NT2/D1 (cell line): Measurements from ENCODE around the gene ORMDL2.
"Not testable (repeated sequence)": the region's sequence is repeated elsewhere in the genome, so short reads cannot be mapped to it uniquely, and the experiment has no call there.

Experiments used
- DNase-seq: peaks from one replicate; pipeline ENCODE4 v3.0.0-alpha.2; 2011; ENCODE audit warnings: low read depth, low spot score
- H3K27me3 ChIP-seq: 2 replicates; pipeline ENCODE4 v1.6.0; 2011; ENCODE audit warnings: mild to moderate bottlenecking; ENCODE audit not compliant: insufficient read length, insufficient read depth
- H3K36me3 ChIP-seq: 2 replicates; pipeline ENCODE4 v1.6.1; 2011; ENCODE audit warnings: mild to moderate bottlenecking, low read length, mixed read lengths; ENCODE audit not compliant: insufficient read depth, insufficient read length
- H3K4me1 ChIP-seq: 2 replicates; pipeline ENCODE4 v1.5.1; 2011; ENCODE audit not compliant: insufficient read depth, insufficient read length
- H3K4me3 ChIP-seq: 2 replicates; pipeline ENCODE4 v1.5.1; 2011; ENCODE audit warnings: low read depth; ENCODE audit not compliant: insufficient read length
- H3K9ac ChIP-seq: 2 replicates; pipeline ENCODE4 v1.6.0; 2011; ENCODE audit warnings: low read depth; ENCODE audit not compliant: insufficient read length
- H3K9me3 ChIP-seq: 2 replicates; pipeline ENCODE4 v1.5.1; 2011; ENCODE audit warnings: mild to moderate bottlenecking, low read length; ENCODE audit not compliant: insufficient read depth
- SUZ12 ChIP-seq: IDR thresholded peaks from 2 replicates; pipeline ENCODE4 v1.6.1; 2011; ENCODE audit not compliant: insufficient read length, insufficient read depth; ENCODE audit errors: extremely low read depth
- YY1 ChIP-seq: IDR thresholded peaks from 2 replicates; pipeline ENCODE4 v1.6.1; 2011; ENCODE audit not compliant: insufficient read length, insufficient read depth
- ZNF274 ChIP-seq: IDR thresholded peaks from 2 replicates; pipeline ENCODE4 v1.6.1; 2011; ENCODE audit warnings: mild to moderate bottlenecking, low read depth, low read length

The ORMDL2 gene

DNA sequence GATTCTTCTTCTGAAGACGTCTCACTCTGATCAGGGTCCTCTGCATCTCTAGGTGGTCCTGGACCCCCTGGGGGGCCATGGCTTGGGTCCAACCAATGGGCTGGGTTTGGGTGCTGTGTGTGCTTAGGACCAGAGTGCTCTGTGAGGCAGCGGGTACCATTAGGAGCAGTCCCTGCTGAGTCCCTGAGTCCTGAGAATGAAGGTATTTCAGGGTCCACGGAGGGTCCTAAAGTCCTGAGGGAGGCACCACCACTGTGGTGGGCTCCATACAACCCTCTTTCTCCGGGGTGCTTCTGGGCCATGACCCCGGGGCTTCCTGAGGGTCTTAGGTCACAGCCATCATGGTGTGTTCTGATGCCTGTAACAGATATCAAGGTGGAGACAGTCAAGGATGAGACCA, 10.5 kb downstream of the ORMDL2 start:
- Histone ChIP-seq H3K4me1 (peaks cover 11% of the 10 kb centered on the region), H3K36me3 (peaks cover 29% of the 10 kb centered on the region), H3K27me3 (no peaks in the 10 kb centered on the region), H3K9me3 (no peaks in the 10 kb centered on the region), H3K9ac (peak overlapping the region; percentile 26), H3K4me3 (peak overlapping the region; percentile 91)
- no peak for DNase-seq
- TF ChIP-seq SUZ12 (no peak), ZNF274 (no peak), YY1 (no peak)

DNA sequence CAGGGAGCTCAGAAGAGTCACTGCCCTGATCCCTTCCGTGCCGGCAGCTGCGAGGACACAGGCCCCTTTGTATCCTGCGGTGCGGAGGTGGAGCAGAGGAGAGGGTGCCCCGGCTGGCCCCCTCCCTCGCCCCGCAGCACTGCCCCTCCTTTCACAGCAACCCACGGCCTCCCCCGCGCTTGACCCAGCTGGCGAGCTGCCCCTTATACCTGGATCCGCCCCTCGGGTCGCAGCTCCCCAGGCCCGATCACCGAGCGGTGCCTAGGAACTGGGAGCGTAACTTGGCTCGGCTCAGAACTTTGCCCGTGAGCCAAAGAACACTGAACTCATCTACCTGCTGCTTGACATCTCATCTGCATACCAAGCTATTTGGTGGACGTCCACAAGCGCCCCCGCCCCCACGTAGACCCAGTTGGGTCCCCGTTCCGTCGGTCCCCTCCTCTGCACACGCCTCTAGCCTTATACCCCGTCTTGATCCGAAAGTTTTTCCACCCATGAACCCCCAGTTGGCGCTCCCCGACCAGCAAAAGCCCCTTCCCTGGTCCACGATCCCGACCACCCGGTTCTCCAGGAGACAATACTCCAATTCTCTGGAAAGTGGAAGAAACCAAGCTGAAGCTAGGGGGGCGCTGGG, 12.2 kb downstream of the ORMDL2 start:
- no peaks in the 10 kb centered on the region for H3K9me3 ChIP-seq
- peaks cover 31% of the 10 kb centered on the region for H3K36me3 ChIP-seq
- H3K4me1 ChIP-seq = peaks cover 12% of the 10 kb centered on the region
- DNase-seq = no peak
- H3K27me3 ChIP-seq = no peaks in the 10 kb centered on the region
- peak overlapping the region; percentile 91 for H3K4me3 ChIP-seq
- TF ChIP-seq YY1 (no peak), SUZ12 (no peak), ZNF274 (no peak)
- H3K9ac ChIP-seq = peak overlapping the region; percentile 94

- no peaks in the 10 kb centered on the region for H3K27me3 ChIP-seq
- H3K4me1 ChIP-seq = peaks cover 12% of the 10 kb centered on the region
- H3K4me3 ChIP-seq = peak overlapping the region; percentile 91
- peak; percentile 39 for DNase-seq
- H3K9me3 ChIP-seq = no peaks in the 10 kb centered on the region
- TF ChIP-seq ZNF274 = no peak
- TF ChIP-seq SUZ12 = no peak
- TF ChIP-seq YY1 = no peak
- H3K9ac ChIP-seq = peak overlapping the region; percentile 94
- H3K36me3 ChIP-seq = peaks cover 37% of the 10 kb centered on the region
Observed at GRCh38 chr12:55830601-55831446, 13.0 kb downstream of the ORMDL2 start.

- Histone ChIP-seq H3K9ac (peak overlapping the region; percentile 94), H3K36me3 (peaks cover 40% of the 10 kb centered on the region), H3K4me3 (peak overlapping the region; percentile 91), H3K9me3 (no peaks in the 10 kb centered on the region), H3K4me1 (peaks cover 12% of the 10 kb centered on the region), H3K27me3 (no peaks in the 10 kb centered on the region)
- TF ChIP-seq YY1 (no peak), SUZ12 (no peak), ZNF274 (no peak)
- no peak for DNase-seq
Observed at GRCh38 chr12:55831447-55831815, 13.6 kb downstream of the ORMDL2 start.

GRCh38 chr12:55833056-55833455, 15.2 kb downstream of the ORMDL2 start:
- no peak overlapping the region for H3K4me3 ChIP-seq
- H3K36me3 ChIP-seq = peaks cover 46% of the 10 kb centered on the region
- no peaks in the 10 kb centered on the region for H3K27me3 ChIP-seq
- no peak for DNase-seq
- TF ChIP-seq YY1 (no peak), SUZ12 (no peak)
- H3K9me3 ChIP-seq = no peaks in the 10 kb centered on the region
- peaks cover 12% of the 10 kb centered on the region for H3K4me1 ChIP-seq
- no peak overlapping the region for H3K9ac ChIP-seq

DNA sequence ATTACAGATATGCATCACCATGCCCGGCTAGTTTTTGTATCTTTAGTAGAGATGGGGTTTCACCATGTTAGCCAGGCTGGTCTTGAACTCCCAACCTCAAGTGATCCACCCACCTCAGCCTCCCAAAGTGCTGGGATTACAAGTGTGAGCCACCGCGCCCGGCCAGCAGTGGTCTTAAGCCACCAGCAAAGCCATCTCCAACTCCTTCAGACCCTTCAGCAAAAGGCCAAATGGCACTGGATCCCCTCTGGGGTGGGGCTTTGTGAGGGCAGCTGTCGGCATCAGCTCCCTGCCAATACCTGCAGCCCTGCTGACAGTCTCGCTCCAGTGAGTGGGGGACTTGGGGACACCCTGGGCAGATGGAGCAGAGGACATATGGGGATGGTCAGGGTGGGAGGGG, 16.6 kb downstream of the ORMDL2 start:
- Histone ChIP-seq H3K4me1 (peaks cover 14% of the 10 kb centered on the region), H3K36me3 (peaks cover 53% of the 10 kb centered on the region)
- H3K9ac ChIP-seq, H3K27me3 ChIP-seq, H3K9me3 ChIP-seq, DNase-seq, H3K4me3 ChIP-seq: not testable (repeated sequence)

DNA sequence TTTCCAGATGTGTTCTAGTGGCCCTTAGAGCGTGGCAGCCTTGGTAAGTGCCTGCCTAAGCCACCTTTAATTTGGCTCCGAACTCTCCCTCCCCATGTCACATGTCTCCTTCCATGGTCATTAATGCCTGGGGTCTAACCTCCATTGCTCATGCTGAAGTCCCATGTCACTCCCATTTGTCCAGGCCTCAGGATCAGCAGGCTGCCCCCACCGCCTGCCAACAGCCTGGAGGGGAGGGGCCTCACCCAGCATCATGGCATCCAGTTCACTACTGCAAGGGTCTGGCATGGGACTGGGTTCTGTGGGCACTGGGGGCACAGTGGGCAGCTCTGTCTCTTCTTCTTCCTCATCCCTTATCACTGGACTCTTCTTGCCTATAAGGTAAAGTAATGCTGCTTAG, 20.5 kb downstream of the ORMDL2 start:
- H3K9me3 ChIP-seq = no peaks in the 10 kb centered on the region
- H3K4me1 ChIP-seq = peaks cover 9% of the 10 kb centered on the region
- no peak overlapping the region for H3K9ac ChIP-seq
- H3K27me3 ChIP-seq = no peaks in the 10 kb centered on the region
- no peak for DNase-seq
- H3K36me3 ChIP-seq = peaks cover 65% of the 10 kb centered on the region
- H3K4me3 ChIP-seq = no peak overlapping the region
- TF ChIP-seq ZNF274 (no peak), YY1 (no peak), SUZ12 (no peak)
